ENCODE results near the gene TBX19.

TBX19 gene

GRCh38 chr1:168257397-168257796 is 23.3 kb upstream of the TBX19 start:
- TF ChIP-seq CTCF (IDR thresholded peaks at IDR 0.05; ENCODE audit: low read depth, low read length), result no peak
- DNase-seq, result no peak
- H3K27me3 ChIP-seq (ENCODE audit: insufficient read depth, low read depth, severe bottlenecking), result no peaks in the 10 kb centered on the region
- no peak overlapping the region for H3K27ac ChIP-seq
- H3K4me3 ChIP-seq (ENCODE audit: low read depth, low read length), result no peak overlapping the region
- no peaks in the 10 kb centered on the region for H3K36me3 ChIP-seq
- no peaks in the 10 kb centered on the region for H3K9me3 ChIP-seq (ENCODE audit: severe bottlenecking)

GRCh38 chr1:168259567-168259966 is 21.1 kb upstream of the TBX19 start:
- no peak overlapping the region for H3K4me3 ChIP-seq (ENCODE audit: low read depth, low read length)
- H3K27ac ChIP-seq, result no peak overlapping the region
- DNase-seq, result no peak
- no peak for TF ChIP-seq CTCF (IDR thresholded peaks at IDR 0.05; ENCODE audit: low read depth, low read length)
- H3K27me3 ChIP-seq (ENCODE audit: insufficient read depth, low read depth, severe bottlenecking), result no peaks in the 10 kb centered on the region
- H3K9me3 ChIP-seq (ENCODE audit: severe bottlenecking), result no peaks in the 10 kb centered on the region
- H3K36me3 ChIP-seq, result no peaks in the 10 kb centered on the region

DNA sequence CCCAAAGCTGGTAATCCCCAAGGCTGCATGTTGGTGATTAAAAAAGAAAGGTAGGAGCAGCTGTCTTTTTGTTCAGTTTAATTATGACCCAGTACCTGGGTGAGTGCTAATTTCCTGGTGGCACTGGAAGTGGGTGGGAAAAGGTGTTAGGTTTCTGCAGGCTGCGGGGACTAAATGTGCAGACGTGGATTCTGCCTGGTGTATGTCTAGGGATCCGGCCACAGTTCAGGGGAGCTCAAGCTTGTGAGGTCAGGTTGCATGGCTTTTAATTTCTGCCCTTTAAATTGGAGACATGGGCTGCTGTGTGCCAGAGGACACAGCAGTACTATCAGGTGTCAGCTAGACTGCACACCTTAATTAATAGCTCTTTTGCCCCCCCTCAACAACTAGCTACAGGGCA is 20.3 kb upstream of the TBX19 start:
- H3K27ac ChIP-seq, result no peak overlapping the region
- no peaks in the 10 kb centered on the region for H3K9me3 ChIP-seq (ENCODE audit: severe bottlenecking)
- H3K4me3 ChIP-seq (ENCODE audit: low read depth, low read length), result no peak overlapping the region
- TF ChIP-seq CTCF (IDR thresholded peaks at IDR 0.05; ENCODE audit: low read depth, low read length), result no peak
- peak; percentile 22 for DNase-seq
- H3K36me3 ChIP-seq, result no peaks in the 10 kb centered on the region
- H3K27me3 ChIP-seq (ENCODE audit: insufficient read depth, low read depth, severe bottlenecking), result no peaks in the 10 kb centered on the region

GRCh38 chr1:168261390-168261789 is 19.3 kb upstream of the TBX19 start:
- H3K27ac ChIP-seq, result no peak overlapping the region
- TF ChIP-seq CTCF (IDR thresholded peaks at IDR 0.05; ENCODE audit: low read depth, low read length), result no peak
- H3K27me3 ChIP-seq (ENCODE audit: insufficient read depth, low read depth, severe bottlenecking), result no peaks in the 10 kb centered on the region
- H3K4me3 ChIP-seq (ENCODE audit: low read depth, low read length), result no peak overlapping the region
- H3K36me3 ChIP-seq, result no peaks in the 10 kb centered on the region
- no peak for DNase-seq
- H3K9me3 ChIP-seq (ENCODE audit: severe bottlenecking), result no peaks in the 10 kb centered on the region

GRCh38 chr1:168263130-168263529 is 17.5 kb upstream of the TBX19 start:
- no peaks in the 10 kb centered on the region for H3K27me3 ChIP-seq (ENCODE audit: insufficient read depth, low read depth, severe bottlenecking)
- no peak for DNase-seq
- no peak overlapping the region for H3K4me3 ChIP-seq (ENCODE audit: low read depth, low read length)
- H3K27ac ChIP-seq, result no peak overlapping the region
- H3K36me3 ChIP-seq, result no peaks in the 10 kb centered on the region
- no peaks in the 10 kb centered on the region for H3K9me3 ChIP-seq (ENCODE audit: severe bottlenecking)
- TF ChIP-seq CTCF (IDR thresholded peaks at IDR 0.05; ENCODE audit: low read depth, low read length), result no peak

DNA sequence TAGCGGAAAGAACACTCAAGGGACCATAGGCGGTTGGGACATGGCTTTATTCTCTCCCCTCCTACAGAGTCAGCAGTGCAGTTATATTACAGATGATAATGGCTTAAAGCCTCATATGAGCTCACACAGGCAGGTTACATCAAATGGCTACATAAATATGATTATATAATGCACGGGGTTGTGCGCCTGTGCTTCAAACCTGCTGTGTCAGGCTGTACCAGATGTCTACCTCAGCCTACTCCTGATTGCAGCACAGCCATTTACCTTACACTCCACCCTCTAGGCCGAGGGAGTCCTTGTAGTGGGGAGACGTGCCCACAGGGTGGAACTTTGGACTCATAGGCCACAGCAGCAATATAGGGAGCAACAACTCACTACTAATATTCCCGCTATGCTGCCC is 16.4 kb upstream of the TBX19 start:
- no peaks in the 10 kb centered on the region for H3K27me3 ChIP-seq (ENCODE audit: insufficient read depth, low read depth, severe bottlenecking)
- DNase-seq, result no peak
- TF ChIP-seq CTCF (IDR thresholded peaks at IDR 0.05; ENCODE audit: low read depth, low read length), result no peak
- H3K27ac ChIP-seq, result no peak overlapping the region
- no peaks in the 10 kb centered on the region for H3K36me3 ChIP-seq
- H3K9me3 ChIP-seq (ENCODE audit: severe bottlenecking), result no peaks in the 10 kb centered on the region
- H3K4me3 ChIP-seq (ENCODE audit: low read depth, low read length), result no peak overlapping the region

Data from WERI-Rb-1 (cell line).